Measurements from ENCODE around the gene GNGT2.

The GNGT2 gene

DNA sequence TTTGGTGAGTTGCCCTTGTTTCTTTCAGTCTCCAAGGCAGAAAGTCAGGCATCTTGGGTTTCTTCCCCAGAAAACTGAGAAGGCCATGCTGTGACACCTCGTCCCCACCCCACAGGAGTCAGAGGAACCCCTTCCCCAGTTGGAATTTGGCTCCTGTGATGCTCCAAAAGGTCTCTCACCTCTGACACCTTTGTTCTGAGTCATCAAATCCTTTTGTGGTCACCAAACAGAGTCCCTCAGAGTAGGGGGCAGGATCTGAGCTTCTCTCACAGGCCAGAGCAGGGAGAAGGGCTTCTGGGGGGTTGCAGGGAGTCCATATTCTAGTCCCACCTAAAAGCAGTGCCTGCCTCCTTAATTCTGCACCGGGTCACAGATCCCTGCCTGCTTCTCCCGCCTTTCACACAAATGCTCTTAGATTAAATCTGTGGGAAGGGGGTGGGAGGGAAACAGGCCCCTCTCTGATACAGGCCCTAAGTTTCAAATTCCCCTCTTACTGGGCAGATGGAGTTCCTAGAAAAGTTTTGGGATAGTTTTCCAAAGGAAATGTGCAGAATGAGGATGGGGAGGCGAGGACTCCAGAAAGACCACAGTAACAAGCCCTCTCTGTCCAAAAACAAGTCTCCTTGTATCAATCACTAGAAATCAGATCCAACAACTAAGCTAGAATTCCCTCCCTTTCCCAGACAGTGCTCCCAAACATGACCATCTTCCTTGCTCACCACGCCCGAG lies 18.9 kb upstream of the GNGT2 start:
- no peak for DNase-seq

DNA sequence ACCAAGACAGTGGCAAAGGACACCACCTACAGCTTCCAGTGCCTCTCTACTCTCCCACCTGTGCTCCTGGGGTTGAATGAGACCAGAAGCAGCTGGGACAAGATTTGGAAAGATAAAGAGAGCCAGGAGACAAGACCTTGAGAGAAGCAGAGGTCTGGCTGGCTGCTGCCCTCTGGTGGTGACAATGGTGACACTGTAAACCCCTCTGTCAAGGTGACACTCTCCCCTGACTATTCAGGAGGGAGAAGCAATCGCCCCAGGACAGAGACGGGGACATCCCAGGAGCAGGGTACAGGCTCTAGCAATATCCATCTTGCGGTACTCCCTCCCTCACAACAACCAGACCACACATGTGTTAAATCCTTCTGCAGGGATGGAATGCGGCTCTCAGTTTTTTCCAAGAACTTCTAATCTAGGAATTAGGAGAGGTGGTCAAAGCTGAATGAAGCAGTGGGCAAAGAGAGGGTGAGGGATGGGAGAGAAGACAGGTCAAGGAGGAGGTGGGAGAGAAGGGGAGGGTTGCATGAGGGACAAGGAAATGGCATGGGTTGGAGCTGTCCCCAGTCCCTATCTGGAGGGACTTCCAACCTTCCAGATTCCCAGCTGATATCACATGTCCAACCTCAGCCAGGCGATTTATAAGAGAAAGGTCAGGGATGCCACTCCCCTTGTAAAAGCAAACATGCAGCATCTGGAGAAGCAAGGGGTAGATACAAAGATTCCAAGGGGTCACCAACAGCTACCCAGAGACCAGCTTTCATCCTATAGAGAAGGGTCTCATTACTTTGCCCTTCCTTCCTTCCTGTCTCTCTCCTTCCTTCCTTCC lies 17.3 kb upstream of the GNGT2 start:
- peak; percentile 3 for DNase-seq

GRCh38 chr17:49226771-49227435 lies 16.5 kb upstream of the GNGT2 start:
- no peak for DNase-seq

DNA sequence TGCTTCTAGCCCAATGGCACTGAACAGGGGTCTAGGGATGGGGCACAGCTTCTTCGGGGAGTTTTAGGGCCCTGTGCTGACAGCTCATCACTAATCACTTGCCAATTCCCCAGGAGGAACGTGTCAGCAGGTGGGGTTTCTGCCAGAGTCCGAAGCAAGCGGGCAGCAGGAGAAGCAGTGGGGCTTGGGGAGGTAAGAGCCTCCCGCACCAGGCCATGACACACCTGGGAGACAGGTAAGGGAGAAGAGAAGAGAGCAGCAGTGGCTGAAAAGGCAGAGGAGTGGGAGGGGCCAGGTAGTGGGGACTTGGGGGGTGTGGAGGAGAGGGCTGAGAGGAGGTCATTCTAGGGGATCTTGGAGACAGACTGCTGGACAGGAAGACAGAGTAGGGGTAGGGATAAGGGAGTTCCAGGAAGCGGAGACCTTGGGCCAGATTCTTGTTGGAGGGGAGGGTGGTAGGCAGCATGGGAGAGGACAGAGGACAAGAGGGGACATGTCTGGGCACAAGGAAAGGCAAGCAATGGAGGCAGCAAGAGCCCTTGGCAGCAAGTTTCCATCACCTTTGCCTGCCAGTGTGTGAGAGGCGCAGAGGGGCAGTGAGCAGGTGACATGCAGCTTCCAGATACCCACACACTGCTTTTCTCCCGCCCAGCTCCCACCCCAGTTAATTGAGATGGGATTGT lies 15.3 kb upstream of the GNGT2 start:
- DNase-seq, result no peak

DNA sequence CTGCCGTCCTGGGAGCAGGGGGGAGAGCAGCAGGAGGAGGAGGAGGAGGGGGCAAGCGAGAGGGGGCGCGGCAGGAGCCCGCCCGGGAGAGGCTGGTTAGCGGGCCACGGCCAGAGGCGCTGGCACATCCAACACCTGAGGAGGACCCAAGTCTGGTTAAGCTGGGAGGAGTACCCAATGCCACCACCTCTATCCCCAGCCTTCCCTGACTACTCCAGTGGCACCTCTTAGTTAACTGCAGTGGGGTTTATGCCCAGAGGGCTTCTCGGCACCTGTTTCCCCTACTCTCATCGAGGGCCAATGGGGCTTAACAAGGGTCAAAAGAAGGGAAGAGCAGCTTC lies 14.6 kb upstream of the GNGT2 start:
- DNase-seq, result no peak

DNA sequence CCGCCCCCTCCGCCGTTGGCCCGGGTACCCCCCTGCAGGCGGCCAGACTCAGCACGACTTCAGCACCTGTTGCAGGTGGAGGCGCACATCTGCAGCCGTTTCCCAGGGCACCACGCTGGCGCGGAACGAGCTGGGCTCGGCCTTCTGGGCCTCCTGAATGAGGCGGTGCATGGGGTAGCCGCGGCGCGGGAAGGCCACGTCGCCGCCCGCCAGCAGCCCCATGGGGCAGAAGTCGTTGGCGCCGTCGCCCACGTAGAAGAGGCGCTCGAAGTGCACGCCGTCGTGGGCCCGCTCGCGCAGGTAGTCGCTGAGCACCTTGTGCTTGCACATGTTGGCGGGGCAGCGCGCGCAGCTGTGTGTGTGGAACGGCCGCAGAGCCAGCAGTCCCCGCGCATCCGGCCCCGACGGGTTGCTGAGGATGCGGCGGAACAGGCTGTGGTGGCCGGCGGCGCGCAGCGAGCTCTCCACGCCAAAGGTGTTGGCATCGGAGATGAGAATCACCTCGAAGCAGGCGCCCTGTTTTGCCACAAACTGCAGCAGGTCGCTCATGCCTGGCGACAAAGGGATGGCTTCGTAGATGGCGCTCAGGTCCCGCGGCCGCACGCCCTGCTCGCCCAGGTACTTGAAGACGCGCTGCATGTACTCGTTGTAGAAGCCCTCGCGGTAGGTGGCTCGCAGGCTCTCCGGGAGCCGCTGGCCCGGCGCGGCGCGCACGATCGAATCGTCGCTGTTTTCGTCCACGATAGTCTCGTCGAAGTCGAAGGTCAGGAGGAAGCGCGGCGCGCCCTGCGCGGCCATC lies 14.0 kb upstream of the GNGT2 start:
- DNase-seq, result no peak

DNA sequence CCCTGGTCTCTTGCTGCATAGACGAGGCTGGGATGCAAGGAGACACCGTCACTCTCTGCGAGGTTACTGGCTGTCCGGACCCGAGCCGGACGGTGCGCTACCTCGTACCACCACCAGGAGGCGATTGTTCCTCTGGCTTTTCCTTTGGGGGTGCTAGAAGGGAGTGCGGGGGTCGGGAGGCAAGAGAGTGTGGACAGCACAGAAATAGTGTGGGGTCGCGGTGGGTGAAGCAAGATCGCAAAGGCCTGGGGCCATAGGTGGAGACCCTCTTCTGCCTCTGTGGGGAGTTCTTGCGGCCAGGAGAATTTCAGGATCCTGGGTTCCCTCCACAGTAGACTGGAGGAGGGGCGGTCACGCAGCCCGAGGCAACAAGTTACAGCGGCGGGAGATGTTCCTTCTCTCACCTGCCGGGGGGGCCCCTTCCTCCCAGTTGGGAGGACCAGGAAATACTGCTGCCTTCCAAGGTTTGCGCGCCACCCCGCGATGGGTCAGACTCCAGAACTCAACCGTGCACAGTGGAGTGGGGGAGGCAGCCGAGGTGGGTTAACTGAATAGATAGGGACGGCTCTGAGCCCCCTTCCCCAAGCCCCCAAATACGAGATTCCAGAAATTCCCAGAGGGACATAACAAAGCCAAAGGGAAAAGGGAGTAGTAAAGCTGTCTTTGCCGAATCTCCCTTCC lies 13.3 kb upstream of the GNGT2 start:
- no peak for DNase-seq

DNA sequence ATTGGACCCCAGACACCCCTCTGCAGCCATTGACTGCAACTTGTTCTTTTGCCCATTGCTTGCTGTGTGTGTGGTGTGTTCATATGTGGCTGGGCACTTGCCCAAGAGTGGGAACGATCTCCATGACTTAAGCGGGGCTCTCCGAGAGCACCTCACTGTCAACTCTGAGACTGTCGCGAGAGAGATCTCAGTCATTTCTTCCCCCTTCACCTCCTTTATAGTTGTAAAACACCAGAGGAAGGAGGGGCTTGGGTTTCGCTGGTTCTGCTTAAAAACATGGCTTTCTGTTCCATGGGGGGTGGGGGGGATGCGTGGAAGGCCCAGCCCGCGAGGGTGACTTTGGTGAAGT lies 12.8 kb upstream of the GNGT2 start:
- no peak for DNase-seq

DNA sequence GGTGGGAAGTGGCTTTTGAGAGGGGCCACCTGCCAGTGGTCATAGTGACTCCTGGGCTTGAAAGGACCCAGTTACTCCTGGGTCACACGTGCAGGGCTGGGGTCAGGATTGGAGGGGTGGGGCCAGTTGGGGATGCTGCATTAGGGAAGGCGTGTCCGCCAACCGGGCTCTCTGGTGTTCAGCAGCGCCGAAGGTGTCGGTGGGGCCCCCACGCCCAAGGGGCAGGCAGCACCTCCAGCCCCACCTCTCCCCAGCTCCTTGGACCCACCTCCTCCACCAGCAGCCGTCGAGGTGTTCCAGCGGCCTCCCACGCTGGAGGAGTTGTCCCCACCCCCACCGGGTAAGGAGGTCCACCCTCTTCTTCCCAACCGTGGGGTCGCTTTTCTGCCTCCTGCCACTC lies 9.6 kb upstream of the GNGT2 start:
- no peak for DNase-seq

GRCh38 chr17:49218941-49219913 lies 8.9 kb upstream of the GNGT2 start:
- DNase-seq, result no peak

DNA sequence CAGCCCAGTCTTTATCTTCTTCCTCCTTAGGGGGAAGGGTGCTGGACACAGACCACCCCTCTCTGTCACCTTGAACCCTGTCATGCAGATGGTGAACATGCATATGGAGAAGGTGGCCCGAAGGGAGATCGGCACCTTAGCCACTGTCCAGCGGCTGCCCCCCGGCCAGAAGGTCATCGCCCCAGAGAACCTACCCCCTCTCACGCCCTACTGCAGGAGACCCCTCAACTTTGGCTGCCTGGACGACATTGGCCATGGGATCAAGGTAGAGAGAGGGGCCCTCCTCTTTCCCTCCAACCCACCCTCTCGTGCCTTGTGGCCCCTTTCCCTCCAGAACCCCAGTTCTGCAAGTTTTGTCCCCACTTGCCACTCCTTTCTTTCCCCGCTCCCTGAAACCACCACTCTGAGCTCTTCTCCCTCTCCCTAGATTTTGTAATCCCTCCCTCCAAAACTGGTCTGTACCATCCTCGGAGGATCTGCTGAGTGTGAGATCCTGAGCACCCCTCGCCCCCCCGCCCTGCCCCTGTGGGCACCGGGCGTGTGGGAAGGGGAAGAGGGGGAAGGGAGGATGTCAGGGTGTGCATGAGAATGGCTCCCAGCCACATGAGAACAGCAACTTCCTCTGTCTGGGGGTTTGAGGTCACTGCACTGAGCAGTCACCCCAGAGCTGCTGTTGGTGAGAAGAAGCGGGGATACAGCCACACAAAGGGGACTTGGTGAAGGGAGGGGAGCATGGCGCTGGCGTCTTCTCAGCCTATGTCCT lies 7.5 kb upstream of the GNGT2 start:
- peak; percentile 71 for DNase-seq

DNA sequence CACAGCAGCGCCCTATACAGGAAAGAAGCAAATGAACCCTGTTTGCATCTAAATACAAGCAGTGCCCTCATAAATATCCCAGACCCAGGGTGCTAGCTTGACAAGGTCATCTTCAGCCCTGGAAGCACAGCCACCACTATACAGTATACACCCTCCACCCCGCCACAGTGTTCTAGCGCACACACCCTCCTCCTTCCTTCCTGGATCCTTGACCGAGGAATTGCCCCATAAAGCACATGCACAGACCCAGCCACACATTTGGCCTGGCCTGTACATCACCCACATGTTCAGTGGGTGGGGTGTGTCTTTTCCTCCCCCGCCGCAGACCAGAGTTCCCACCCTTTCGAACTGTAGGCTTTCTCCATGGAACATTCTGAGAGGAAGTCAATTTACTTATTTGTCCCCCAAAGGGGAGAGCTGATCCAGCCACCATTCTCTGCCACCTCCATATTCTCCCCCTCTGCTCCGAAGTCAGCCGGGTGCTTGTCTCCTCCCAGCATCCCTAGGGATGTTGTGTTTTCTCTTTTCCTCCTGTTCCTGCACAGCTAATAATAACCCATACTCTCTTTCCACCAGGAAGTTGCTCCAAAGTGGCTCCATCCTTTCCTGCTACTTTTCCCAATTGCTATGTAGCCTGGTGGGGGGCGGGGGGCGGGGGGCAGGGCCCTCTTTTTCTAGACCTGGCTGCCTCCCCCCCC lies 6.7 kb upstream of the GNGT2 start:
- DNase-seq, result peak; percentile 69

GRCh38 chr17:49216482-49216881 lies 6.1 kb upstream of the GNGT2 start:
- no peak for DNase-seq

- no peak for DNase-seq
Observed at GRCh38 chr17:49214676-49215360, 4.4 kb upstream of the GNGT2 start.

DNA sequence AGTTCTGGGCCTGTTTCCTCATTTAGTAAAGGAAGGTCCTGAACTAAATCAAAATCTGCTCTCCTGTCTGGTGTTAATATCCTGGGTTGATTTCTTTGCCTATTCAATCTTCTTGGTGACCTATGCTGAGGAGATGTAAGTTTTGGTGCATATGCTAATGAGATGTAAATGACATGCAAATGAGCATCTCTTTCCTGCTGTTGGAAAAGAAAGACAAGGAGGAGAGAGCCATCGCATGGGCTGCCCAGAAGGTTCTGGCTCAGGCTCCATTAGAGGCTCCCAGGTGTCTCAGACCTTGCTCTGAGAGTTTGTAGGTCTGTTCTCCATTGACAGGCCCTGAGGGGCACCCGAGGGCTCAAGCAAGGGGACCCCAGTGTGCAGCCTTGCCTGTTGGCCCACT lies 3.5 kb upstream of the GNGT2 start:
- no peak for DNase-seq

- DNase-seq, result no peak
Observed at GRCh38 chr17:49213399-49213798, 3.0 kb upstream of the GNGT2 start.

- DNase-seq, result no peak
Observed at GRCh38 chr17:49209061-49209571, 1.3 kb downstream of the GNGT2 start.

DNA sequence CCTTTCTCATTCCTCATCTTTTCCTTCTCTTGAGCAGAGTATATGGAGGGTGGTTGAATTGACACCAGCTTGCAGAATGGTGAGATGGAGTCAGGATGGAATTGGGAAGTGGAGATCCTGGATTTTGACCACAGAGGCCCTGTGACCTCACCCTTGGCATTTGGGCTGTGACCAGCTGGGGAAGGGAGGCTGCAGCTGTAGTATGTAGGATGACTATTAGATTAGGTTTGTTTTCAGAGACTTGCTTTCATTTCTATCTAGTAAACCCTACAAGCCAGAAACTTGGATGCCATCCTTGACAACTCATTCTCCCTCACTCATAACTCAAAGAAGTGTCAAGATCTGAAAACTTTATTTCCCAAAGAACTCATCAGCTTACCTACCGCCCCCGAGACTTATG lies 5.9 kb downstream of the GNGT2 start:
- no peak for DNase-seq

DNA sequence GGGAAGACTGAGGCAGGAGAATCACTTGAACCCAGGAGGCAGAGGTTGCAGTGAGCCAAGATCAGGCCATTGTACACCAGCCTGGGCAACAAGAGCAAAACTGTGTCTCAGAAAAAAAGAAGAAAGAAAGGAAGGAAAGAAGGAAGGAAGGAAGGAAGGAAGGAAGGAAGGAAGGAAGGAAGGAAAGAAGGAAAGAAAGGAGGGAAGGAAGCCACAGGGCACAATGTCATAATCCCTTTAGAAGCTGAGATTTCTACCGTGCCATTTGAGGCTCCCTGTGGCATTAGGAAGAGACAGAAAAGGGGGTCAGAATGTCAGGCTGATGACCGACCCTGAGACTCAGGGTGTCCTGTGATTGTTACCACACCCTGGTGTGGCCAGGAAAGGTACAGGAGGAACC lies 6.6 kb downstream of the GNGT2 start:
- DNase-seq, result no peak

Data from GF-D8 (cell line).